Measurements from ENCODE around the gene ATAD1. TPM values are rescaled to one million over a fixed set of nuclear protein-coding genes. Genes with fewer than 3 reads are reported as not detected.
A peak's percentile ranks its signal among the peaks of the same experiment; 100 is the strongest.
"Not testable (repeated sequence)": the region's sequence is repeated elsewhere in the genome, so short reads cannot be mapped to it uniquely, and the experiment has no call there.

ATAD1 gene
- polyA plus RNA-seq, 4 donors = 5.1 to 34.4 (median 11.4) TPM

GRCh38 chr10:87739703-87740102, 78.3 kb downstream of the ATAD1 start:
- H3K36me3 ChIP-seq (ENCODE audit: control insufficient read depth in 3 of 3, insufficient read depth in 2 of 3, low read depth in 1 of 3, low read length in 3 of 3) = peaks cover 0 to 22% (median 4%) of the 10 kb centered on the region in 3 donors
- H3K27me3 ChIP-seq (ENCODE audit: control insufficient read depth in 3 of 3, insufficient read depth in 3 of 3, low read length in 3 of 3) = no peaks in the 10 kb centered on the region
- no peak overlapping the region for H3K27ac ChIP-seq (ENCODE audit: low read depth in 1 of 3, low read length in 2 of 3)
- FAIRE-seq (no peak), DNase-seq (no peak)
- WGBS, 3 donors = 88 to 94% (median 90%) methylated on average over 4 of the region's 4 CpGs
- H3K4me3 ChIP-seq (ENCODE audit: low read depth in 1 of 3, low read length in 3 of 3) = no peak overlapping the region
- no peaks in the 10 kb centered on the region for H3K9me3 ChIP-seq (ENCODE audit: control insufficient read depth in 2 of 2, insufficient read depth in 1 of 2, low read depth in 1 of 2, low read length in 1 of 2)
- peaks cover 0 to 4% (median 0%) of the 10 kb centered on the region in 3 donors for H3K4me1 ChIP-seq (ENCODE audit: control insufficient read depth in 3 of 3, insufficient read depth in 2 of 3, low read depth in 1 of 3, low read length in 2 of 3)

- not testable (repeated sequence) for FAIRE-seq; H3K27ac ChIP-seq (ENCODE audit: low read depth in 1 of 3, low read length in 2 of 3); H3K9me3 ChIP-seq (ENCODE audit: control insufficient read depth in 2 of 2, insufficient read depth in 1 of 2, low read depth in 1 of 2, low read length in 1 of 2); DNase-seq; H3K4me1 ChIP-seq (ENCODE audit: control insufficient read depth in 3 of 3, insufficient read depth in 2 of 3, low read depth in 1 of 3, low read length in 2 of 3); H3K4me3 ChIP-seq (ENCODE audit: low read depth in 1 of 3, low read length in 3 of 3); H3K27me3 ChIP-seq (ENCODE audit: control insufficient read depth in 3 of 3, insufficient read depth in 3 of 3, low read length in 3 of 3)
- peaks cover 0 to 16% (median 4%) of the 10 kb centered on the region in 3 donors for H3K36me3 ChIP-seq (ENCODE audit: control insufficient read depth in 3 of 3, insufficient read depth in 2 of 3, low read depth in 1 of 3, low read length in 3 of 3)
- WGBS, 3 donors = 92 to 100% (median 93%) methylated on average over 1 of the region's 1 CpG
Measured at GRCh38 chr10:87738253-87738652, 79.8 kb downstream of the ATAD1 start.

GRCh38 chr10:87734987-87735827, 82.8 kb downstream of the ATAD1 start:
- no peaks in the 10 kb centered on the region for H3K9me3 ChIP-seq (ENCODE audit: control insufficient read depth in 2 of 2, insufficient read depth in 1 of 2, low read depth in 1 of 2, low read length in 1 of 2)
- H3K4me1 ChIP-seq (ENCODE audit: control insufficient read depth in 3 of 3, insufficient read depth in 2 of 3, low read depth in 1 of 3, low read length in 2 of 3) = peaks cover 0 to 4% (median 0%) of the 10 kb centered on the region in 3 donors
- no peak overlapping the region for H3K4me3 ChIP-seq (ENCODE audit: low read depth in 1 of 3, low read length in 3 of 3)
- WGBS, 3 donors = 47 to 57% (median 48%) methylated on average over 7 of the region's 7 CpGs
- FAIRE-seq (no peak), DNase-seq (peak; percentile 35 to 54)
- no peak overlapping the region for H3K27ac ChIP-seq (ENCODE audit: low read depth in 1 of 3, low read length in 2 of 3)
- peaks cover 0 to 5% (median 0%) of the 10 kb centered on the region in 3 donors for H3K36me3 ChIP-seq (ENCODE audit: control insufficient read depth in 3 of 3, insufficient read depth in 2 of 3, low read depth in 1 of 3, low read length in 3 of 3)
- no peaks in the 10 kb centered on the region for H3K27me3 ChIP-seq (ENCODE audit: control insufficient read depth in 3 of 3, insufficient read depth in 3 of 3, low read length in 3 of 3)

- Histone ChIP-seq H3K27ac (ENCODE audit: low read depth in 1 of 3, low read length in 2 of 3) (no peak overlapping the region), H3K4me3 (ENCODE audit: low read depth in 1 of 3, low read length in 3 of 3) (no peak overlapping the region), H3K9me3 (ENCODE audit: control insufficient read depth in 2 of 2, insufficient read depth in 1 of 2, low read depth in 1 of 2, low read length in 1 of 2) (no peaks in the 10 kb centered on the region), H3K36me3 (ENCODE audit: control insufficient read depth in 3 of 3, insufficient read depth in 2 of 3, low read depth in 1 of 3, low read length in 3 of 3) (peaks cover 0 to 5% (median 0%) of the 10 kb centered on the region in 3 donors), H3K27me3 (ENCODE audit: control insufficient read depth in 3 of 3, insufficient read depth in 3 of 3, low read length in 3 of 3) (no peaks in the 10 kb centered on the region), H3K4me1 (ENCODE audit: control insufficient read depth in 3 of 3, insufficient read depth in 2 of 3, low read depth in 1 of 3, low read length in 2 of 3) (peaks cover 0 to 11% (median 0%) of the 10 kb centered on the region in 3 donors)
- DNase-seq (no peak), FAIRE-seq (no peak)
- WGBS, 3 donors = 66 to 79% (median 69%) methylated on average over 5 of the region's 5 CpGs
Measured at GRCh38 chr10:87733081-87733480, 84.9 kb downstream of the ATAD1 start.

GRCh38 chr10:87729940-87730339, 88.1 kb downstream of the ATAD1 start:
- no peak overlapping the region for H3K27ac ChIP-seq (ENCODE audit: low read depth in 1 of 3, low read length in 2 of 3)
- H3K4me1 ChIP-seq (ENCODE audit: control insufficient read depth in 3 of 3, insufficient read depth in 2 of 3, low read depth in 1 of 3, low read length in 2 of 3) = peaks cover 0 to 8% (median 0%) of the 10 kb centered on the region in 3 donors
- 68 to 69% (median 69%) methylated on average over 6 of the region's 6 CpGs for WGBS, 3 donors
- peaks cover 0 to 5% (median 0%) of the 10 kb centered on the region in 3 donors for H3K36me3 ChIP-seq (ENCODE audit: control insufficient read depth in 3 of 3, insufficient read depth in 2 of 3, low read depth in 1 of 3, low read length in 3 of 3)
- H3K9me3 ChIP-seq (ENCODE audit: control insufficient read depth in 2 of 2, insufficient read depth in 1 of 2, low read depth in 1 of 2, low read length in 1 of 2) = no peaks in the 10 kb centered on the region
- FAIRE-seq (no peak), DNase-seq (no peak)
- no peak overlapping the region for H3K4me3 ChIP-seq (ENCODE audit: low read depth in 1 of 3, low read length in 3 of 3)
- H3K27me3 ChIP-seq (ENCODE audit: control insufficient read depth in 3 of 3, insufficient read depth in 3 of 3, low read length in 3 of 3) = no peaks in the 10 kb centered on the region

- 95 to 96% (median 95%) methylated on average over 5 of the region's 5 CpGs for WGBS, 3 donors
- no peak for DNase-seq
Measured at GRCh38 chr10:87724789-87725188, 93.2 kb downstream of the ATAD1 start.

GRCh38 chr10:87723500-87723899, 94.5 kb downstream of the ATAD1 start:
- WGBS, 3 donors = 7 to 35% (median 16%) methylated on average over 6 of the region's 6 CpGs
- FAIRE-seq = no peak
- Histone ChIP-seq H3K4me3 (ENCODE audit: low read depth in 1 of 3, low read length in 3 of 3) (no peak overlapping the region), H3K36me3 (ENCODE audit: control insufficient read depth in 3 of 3, insufficient read depth in 2 of 3, low read depth in 1 of 3, low read length in 3 of 3) (peaks cover 0 to 9% (median 5%) of the 10 kb centered on the region in 3 donors), H3K9me3 (ENCODE audit: control insufficient read depth in 2 of 2, insufficient read depth in 1 of 2, low read depth in 1 of 2, low read length in 1 of 2) (no peaks in the 10 kb centered on the region), H3K27ac (ENCODE audit: low read depth in 1 of 3, low read length in 2 of 3) (peak overlapping the region in 1 of 3 donors; percentile 24), H3K4me1 (ENCODE audit: control insufficient read depth in 3 of 3, insufficient read depth in 2 of 3, low read depth in 1 of 3, low read length in 2 of 3) (peaks cover 0 to 10% (median 2%) of the 10 kb centered on the region in 3 donors), H3K27me3 (ENCODE audit: control insufficient read depth in 3 of 3, insufficient read depth in 3 of 3, low read length in 3 of 3) (no peaks in the 10 kb centered on the region)
- DNase-seq = peak in 1 of 2 donors; percentile 59

More at GRCh38 chr10:87724789-87725188, 93.2 kb downstream of the ATAD1 start:
- Histone ChIP-seq H3K27me3 (ENCODE audit: control insufficient read depth in 3 of 3, insufficient read depth in 3 of 3, low read length in 3 of 3) (no peaks in the 10 kb centered on the region), H3K36me3 (ENCODE audit: control insufficient read depth in 3 of 3, insufficient read depth in 2 of 3, low read depth in 1 of 3, low read length in 3 of 3) (peaks cover 0 to 8% (median 0%) of the 10 kb centered on the region in 3 donors), H3K27ac (ENCODE audit: low read depth in 1 of 3, low read length in 2 of 3) (no peak overlapping the region), H3K4me1 (ENCODE audit: control insufficient read depth in 3 of 3, insufficient read depth in 2 of 3, low read depth in 1 of 3, low read length in 2 of 3) (peaks cover 2 to 10% (median 6%) of the 10 kb centered on the region in 3 donors), H3K4me3 (ENCODE audit: low read depth in 1 of 3, low read length in 3 of 3) (no peak overlapping the region), H3K9me3 (ENCODE audit: control insufficient read depth in 2 of 2, insufficient read depth in 1 of 2, low read depth in 1 of 2, low read length in 1 of 2) (no peaks in the 10 kb centered on the region)
- no peak for FAIRE-seq

- WGBS, 3 donors = 35 to 60% (median 56%) methylated on average over 4 of the region's 4 CpGs
- H3K4me1 ChIP-seq (ENCODE audit: control insufficient read depth in 3 of 3, insufficient read depth in 2 of 3, low read depth in 1 of 3, low read length in 2 of 3) = peaks cover 0 to 10% (median 2%) of the 10 kb centered on the region in 3 donors
Measured at GRCh38 chr10:87722716-87723115, 95.3 kb downstream of the ATAD1 start.

More at GRCh38 chr10:87722716-87723115, 95.3 kb downstream of the ATAD1 start:
- no peaks in the 10 kb centered on the region for H3K9me3 ChIP-seq (ENCODE audit: control insufficient read depth in 2 of 2, insufficient read depth in 1 of 2, low read depth in 1 of 2, low read length in 1 of 2)
- no peaks in the 10 kb centered on the region for H3K27me3 ChIP-seq (ENCODE audit: control insufficient read depth in 3 of 3, insufficient read depth in 3 of 3, low read length in 3 of 3)
- FAIRE-seq (no peak), DNase-seq (peak in 1 of 2 donors; percentile 19)
- no peak overlapping the region for H3K27ac ChIP-seq (ENCODE audit: low read depth in 1 of 3, low read length in 2 of 3)
- H3K36me3 ChIP-seq (ENCODE audit: control insufficient read depth in 3 of 3, insufficient read depth in 2 of 3, low read depth in 1 of 3, low read length in 3 of 3) = peaks cover 0 to 14% (median 5%) of the 10 kb centered on the region in 3 donors
- no peak overlapping the region for H3K4me3 ChIP-seq (ENCODE audit: low read depth in 1 of 3, low read length in 3 of 3)
